ENCODE measurements around the gene STRIT1. TPM values are rescaled to one million over a fixed set of nuclear protein-coding genes. Genes with fewer than 3 reads are reported as not detected.

STRIT1 gene
- not detected in 2 replicates for total RNA-seq

GRCh38 chr3:155293516-155293915 lies at the start of gene STRIT1:
Gene STRIT1 (minus strand): TSS chr3:155293683.
- Mint-ChIP-seq H3K4me1 (ENCODE audit: low read depth) (no peaks in the 10 kb centered on the region), H3K4me3 (no peak within 1 kb of the TSS), H3K27ac (no peak within 1 kb of the TSS), H3K27me3 (ENCODE audit: insufficient read depth) (no peaks in the 10 kb centered on the region), H3K9me3 (peaks cover 3% of the 10 kb centered on the region), H3K36me3 (ENCODE audit: low read depth) (no peaks in the 10 kb centered on the region)
- DNase-seq (ENCODE audit: low spot score): no peak
- intact Hi-C loops (cut with micrococcal nuclease): no loop called here

- Mint-ChIP-seq H3K4me1 (ENCODE audit: low read depth) (no peaks in the 10 kb centered on the region), H3K27me3 (ENCODE audit: insufficient read depth) (peaks cover 2% of the 10 kb centered on the region), H3K36me3 (ENCODE audit: low read depth) (no peaks in the 10 kb centered on the region), H3K27ac (no peak overlapping the region), H3K9me3 (no peaks in the 10 kb centered on the region), H3K4me3 (no peak overlapping the region)
- DNase-seq (ENCODE audit: low spot score): no peak
- intact Hi-C loops (cut with micrococcal nuclease): no loop called here
Measured at GRCh38 chr3:155342344-155342743, 48.9 kb upstream of the STRIT1 start.

GRCh38 chr3:155339052-155339451 lies 45.6 kb upstream of the STRIT1 start:
- peaks cover 3% of the 10 kb centered on the region for H3K27me3 Mint-ChIP-seq (ENCODE audit: insufficient read depth)
- H3K9me3 Mint-ChIP-seq: no peaks in the 10 kb centered on the region
- H3K4me1 Mint-ChIP-seq (ENCODE audit: low read depth): peaks cover 9% of the 10 kb centered on the region
- intact Hi-C loops (cut with micrococcal nuclease): no loop called here
- no peaks in the 10 kb centered on the region for H3K36me3 Mint-ChIP-seq (ENCODE audit: low read depth)
- no peak overlapping the region for H3K4me3 Mint-ChIP-seq
- no peak overlapping the region for H3K27ac Mint-ChIP-seq
- no peak for DNase-seq (ENCODE audit: low spot score)

- DNase-seq (ENCODE audit: low spot score): no peak
- Mint-ChIP-seq H3K4me3 (no peak overlapping the region), H3K4me1 (ENCODE audit: low read depth) (peaks cover 9% of the 10 kb centered on the region), H3K36me3 (ENCODE audit: low read depth) (no peaks in the 10 kb centered on the region), H3K9me3 (no peaks in the 10 kb centered on the region), H3K27me3 (ENCODE audit: insufficient read depth) (peaks cover 8% of the 10 kb centered on the region), H3K27ac (no peak overlapping the region)
- intact Hi-C loops (cut with micrococcal nuclease): no loop called here
Measured at GRCh38 chr3:155335724-155336354, 42.4 kb upstream of the STRIT1 start.

- Mint-ChIP-seq H3K4me1 (ENCODE audit: low read depth) (peaks cover 9% of the 10 kb centered on the region), H3K9me3 (no peaks in the 10 kb centered on the region), H3K36me3 (ENCODE audit: low read depth) (no peaks in the 10 kb centered on the region), H3K27me3 (ENCODE audit: insufficient read depth) (peaks cover 9% of the 10 kb centered on the region), H3K4me3 (no peak overlapping the region), H3K27ac (no peak overlapping the region)
- DNase-seq (ENCODE audit: low spot score): no peak
- intact Hi-C loops (cut with micrococcal nuclease): no loop called here
Measured at GRCh38 chr3:155334914-155335723, 41.6 kb upstream of the STRIT1 start.

- peaks cover 9% of the 10 kb centered on the region for H3K4me1 Mint-ChIP-seq (ENCODE audit: low read depth)
- no peak for DNase-seq (ENCODE audit: low spot score)
- H3K4me3 Mint-ChIP-seq: no peak overlapping the region
- no peaks in the 10 kb centered on the region for H3K36me3 Mint-ChIP-seq (ENCODE audit: low read depth)
- no peak overlapping the region for H3K27ac Mint-ChIP-seq
- intact Hi-C loops (cut with micrococcal nuclease): no loop called here
- H3K9me3 Mint-ChIP-seq: no peaks in the 10 kb centered on the region
- peaks cover 9% of the 10 kb centered on the region for H3K27me3 Mint-ChIP-seq (ENCODE audit: insufficient read depth)
Measured at GRCh38 chr3:155334215-155334913, 40.9 kb upstream of the STRIT1 start.

GRCh38 chr3:155332716-155333115 lies 39.2 kb upstream of the STRIT1 start:
- Mint-ChIP-seq H3K9me3 (no peaks in the 10 kb centered on the region), H3K36me3 (ENCODE audit: low read depth) (no peaks in the 10 kb centered on the region), H3K27me3 (ENCODE audit: insufficient read depth) (peaks cover 9% of the 10 kb centered on the region), H3K4me1 (ENCODE audit: low read depth) (peaks cover 9% of the 10 kb centered on the region), H3K4me3 (no peak overlapping the region), H3K27ac (no peak overlapping the region)
- intact Hi-C loops (cut with micrococcal nuclease): no loop called here
- DNase-seq (ENCODE audit: low spot score): no peak

- Mint-ChIP-seq H3K9me3 (no peaks in the 10 kb centered on the region), H3K4me1 (ENCODE audit: low read depth) (peaks cover 9% of the 10 kb centered on the region), H3K4me3 (no peak overlapping the region), H3K36me3 (ENCODE audit: low read depth) (no peaks in the 10 kb centered on the region), H3K27me3 (ENCODE audit: insufficient read depth) (peaks cover 7% of the 10 kb centered on the region), H3K27ac (no peak overlapping the region)
- no peak for DNase-seq (ENCODE audit: low spot score)
- intact Hi-C loops (cut with micrococcal nuclease): no loop called here
Measured at GRCh38 chr3:155331078-155331477, 37.6 kb upstream of the STRIT1 start.

GRCh38 chr3:155330370-155330769 lies 36.9 kb upstream of the STRIT1 start:
- intact Hi-C loops (cut with micrococcal nuclease): no loop called here
- Mint-ChIP-seq H3K36me3 (ENCODE audit: low read depth) (no peaks in the 10 kb centered on the region), H3K4me3 (no peak overlapping the region), H3K4me1 (ENCODE audit: low read depth) (peaks cover 8% of the 10 kb centered on the region), H3K9me3 (no peaks in the 10 kb centered on the region), H3K27me3 (ENCODE audit: insufficient read depth) (peaks cover 7% of the 10 kb centered on the region), H3K27ac (no peak overlapping the region)
- DNase-seq (ENCODE audit: low spot score): no peak

- Mint-ChIP-seq H3K36me3 (ENCODE audit: low read depth) (no peaks in the 10 kb centered on the region), H3K4me1 (ENCODE audit: low read depth) (peaks cover under 1% of the 10 kb centered on the region), H3K27me3 (ENCODE audit: insufficient read depth) (peaks cover 7% of the 10 kb centered on the region), H3K27ac (no peak overlapping the region), H3K4me3 (no peak overlapping the region), H3K9me3 (no peaks in the 10 kb centered on the region)
- intact Hi-C loops (cut with micrococcal nuclease): no loop called here
- DNase-seq (ENCODE audit: low spot score): no peak
Measured at GRCh38 chr3:155329513-155330048, 36.1 kb upstream of the STRIT1 start.

GRCh38 chr3:155327871-155328270 lies 34.4 kb upstream of the STRIT1 start:
- Mint-ChIP-seq H3K27ac (no peak overlapping the region), H3K9me3 (no peaks in the 10 kb centered on the region), H3K36me3 (ENCODE audit: low read depth) (no peaks in the 10 kb centered on the region), H3K27me3 (ENCODE audit: insufficient read depth) (peaks cover 1% of the 10 kb centered on the region), H3K4me3 (no peak overlapping the region), H3K4me1 (ENCODE audit: low read depth) (no peaks in the 10 kb centered on the region)
- intact Hi-C loops (cut with micrococcal nuclease): no loop called here
- no peak for DNase-seq (ENCODE audit: low spot score)

- Mint-ChIP-seq H3K27ac (no peak overlapping the region), H3K27me3 (ENCODE audit: insufficient read depth) (peaks cover 1% of the 10 kb centered on the region), H3K4me3 (no peak overlapping the region), H3K36me3 (ENCODE audit: low read depth) (no peaks in the 10 kb centered on the region), H3K4me1 (ENCODE audit: low read depth) (no peaks in the 10 kb centered on the region), H3K9me3 (no peaks in the 10 kb centered on the region)
- DNase-seq (ENCODE audit: low spot score): no peak
- intact Hi-C loops (cut with micrococcal nuclease): no loop called here
Measured at GRCh38 chr3:155327430-155327829, 33.9 kb upstream of the STRIT1 start.

GRCh38 chr3:155326901-155327300 lies 33.4 kb upstream of the STRIT1 start:
- Mint-ChIP-seq H3K27ac (no peak overlapping the region), H3K4me3 (no peak overlapping the region), H3K9me3 (no peaks in the 10 kb centered on the region), H3K36me3 (ENCODE audit: low read depth) (no peaks in the 10 kb centered on the region), H3K4me1 (ENCODE audit: low read depth) (no peaks in the 10 kb centered on the region), H3K27me3 (ENCODE audit: insufficient read depth) (peaks cover 1% of the 10 kb centered on the region)
- DNase-seq (ENCODE audit: low spot score): no peak
- intact Hi-C loops (cut with micrococcal nuclease): no loop called here

Data from activated T-helper 1 cell treated with anti-CD3 and anti-CD28 coated beads, Interleukin-12 subunit alpha, Interleukin-12 subunit beta, Interleukin-2, Interleukin-4 antibody, amounts not matched to agents 30 ng/mL and 10 ng/mL and 1 ng/mL, durations not matched to agents 14 hours and 24 hours and 36 hours (primary cell).